ENCODE data around the gene ZNF561. TPM values are rescaled to one million over a fixed set of nuclear protein-coding genes. Genes with fewer than 3 reads are reported as not detected.
"Not testable (repeated sequence)": the region's sequence is repeated elsewhere in the genome, so short reads cannot be mapped to it uniquely, and the experiment has no call there.

Gene ZNF561
- 21.9 TPM for polyA plus RNA-seq (2013, experiment 1 of 2; ENCODE audit: insufficient read length)
- 30.6 TPM for polyA plus RNA-seq (2013, experiment 2 of 2; ENCODE audit: insufficient read length)

DNA sequence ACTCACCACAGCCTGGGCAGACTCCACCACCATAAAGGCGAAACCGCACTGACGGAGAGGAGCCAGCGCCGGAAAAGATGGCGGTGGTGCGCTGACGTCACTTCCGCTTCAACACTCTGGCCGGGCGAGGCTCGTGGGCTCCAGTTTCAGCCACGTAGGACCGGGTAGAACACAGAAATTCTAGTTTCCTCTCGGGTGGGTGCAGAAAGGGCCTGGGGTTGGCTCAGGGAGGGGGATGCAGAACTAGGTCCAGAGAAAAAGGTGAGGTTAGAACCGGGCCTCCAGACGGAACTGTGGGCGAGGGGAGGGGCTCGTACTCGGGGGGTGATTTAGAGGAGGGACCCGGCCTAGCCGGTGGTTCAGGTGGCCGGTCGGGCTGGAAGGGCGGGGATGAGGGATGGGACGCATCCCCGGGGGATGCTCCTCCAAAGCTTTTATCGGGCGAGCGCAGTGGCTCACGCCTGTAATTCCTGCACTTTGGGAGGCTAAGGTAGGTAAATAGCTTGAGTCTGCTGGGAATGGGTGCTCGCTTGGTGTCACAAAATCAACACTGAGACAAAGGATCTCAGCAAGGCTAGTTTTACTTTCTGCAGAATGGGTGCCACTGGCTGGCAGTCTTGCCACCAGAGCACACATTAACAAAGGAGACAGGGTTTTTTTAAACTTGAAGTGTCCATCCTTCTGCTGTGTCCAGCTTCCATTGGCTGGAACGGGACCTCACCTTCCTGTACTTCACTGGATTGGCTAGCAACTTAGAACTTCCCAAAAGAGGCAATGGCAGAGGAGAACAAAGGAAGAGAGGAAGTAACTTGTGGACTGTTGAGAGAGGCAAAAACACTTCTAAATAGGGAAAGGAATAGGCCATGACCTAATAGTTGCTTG lies at the start of gene ZNF561:
Gene ZNF561 (minus strand): TSS at position 77 of the 882 bp plus-strand sequence. CDS start 1,776 bp downstream, outside the sequence.
- peak; percentile 89 for DNase-seq

DNA sequence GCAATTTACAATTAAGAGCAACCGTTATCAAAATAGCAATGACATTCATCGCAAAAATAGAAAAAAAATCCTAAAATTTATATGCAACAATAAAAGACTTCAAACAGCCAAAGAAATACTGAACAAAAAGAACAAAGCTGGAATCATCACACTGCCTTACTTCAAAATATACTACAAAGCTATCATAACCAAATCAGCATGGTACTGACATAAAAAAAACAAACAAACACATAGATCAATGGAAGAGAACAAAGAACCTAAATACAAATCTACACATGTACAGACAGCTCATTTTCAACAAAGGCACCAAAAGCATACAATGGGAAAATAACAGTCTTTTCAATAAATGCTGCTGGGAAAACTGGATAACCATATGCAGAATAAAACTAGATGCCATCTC lies 47.5 kb upstream of the ZNF561 start:
- no peak for DNase-seq

DNA sequence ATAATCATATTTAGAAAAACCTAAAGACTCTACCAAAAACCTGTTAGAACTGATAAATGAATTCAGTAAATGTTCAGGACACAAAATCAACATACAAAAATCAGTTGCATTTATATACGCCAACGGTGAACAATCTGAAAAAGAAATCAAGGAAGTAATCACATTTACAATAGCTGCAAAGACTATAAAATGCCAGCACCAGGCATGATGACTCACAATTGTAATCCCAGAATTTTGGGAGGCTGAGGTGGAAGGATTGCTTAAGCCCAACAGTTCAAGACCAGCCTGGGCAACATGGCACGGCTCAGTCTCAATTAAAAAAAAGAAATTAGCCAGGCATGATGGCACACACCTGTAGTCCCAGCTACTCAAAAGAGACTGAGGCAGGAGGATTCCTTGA lies 46.9 kb upstream of the ZNF561 start:
- no peak for DNase-seq

DNA sequence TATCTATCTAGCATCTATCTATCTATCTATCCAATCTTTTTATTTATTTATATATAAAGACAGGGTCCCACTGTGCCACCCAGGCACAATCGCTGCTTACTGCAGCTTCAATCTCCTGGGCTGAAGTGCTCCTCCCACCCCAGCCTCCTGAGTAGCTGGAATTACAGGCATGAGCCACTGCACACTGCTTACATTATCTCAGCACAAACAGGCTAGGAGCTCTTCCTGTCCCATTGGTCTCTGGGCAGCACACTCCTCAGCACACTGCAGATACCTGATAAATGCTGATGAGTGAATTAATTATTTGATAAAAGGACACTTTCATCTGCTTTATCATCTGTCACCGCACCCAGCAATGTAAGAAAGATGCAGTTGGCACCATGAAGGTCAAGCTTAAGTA lies 37.7 kb upstream of the ZNF561 start:
- DNase-seq: no peak

DNA sequence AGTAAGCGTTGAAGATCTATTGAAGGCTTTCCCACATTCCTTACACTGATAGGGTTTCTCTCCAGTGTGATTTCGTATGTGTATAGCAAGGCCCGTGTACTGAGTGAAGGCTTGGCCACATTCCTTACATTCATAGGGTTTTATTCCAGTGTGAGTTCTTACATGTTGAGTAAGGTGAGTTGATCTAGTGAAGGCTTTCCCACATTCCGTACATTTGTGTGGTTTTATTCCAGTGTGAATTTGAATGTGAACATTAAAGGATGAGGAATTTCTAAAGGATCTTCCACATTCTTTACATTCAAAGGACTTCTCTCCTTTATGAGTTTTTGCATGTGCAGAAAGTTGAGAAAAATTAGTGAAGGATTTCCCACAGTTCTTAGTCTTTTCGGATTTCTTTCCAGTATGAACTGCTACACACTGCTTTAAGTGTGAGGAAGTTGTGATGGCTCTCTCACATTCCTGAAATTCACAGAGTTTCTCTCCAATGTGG lies 32.1 kb upstream of the ZNF561 start:
- DNase-seq: peak; percentile 12

DNA sequence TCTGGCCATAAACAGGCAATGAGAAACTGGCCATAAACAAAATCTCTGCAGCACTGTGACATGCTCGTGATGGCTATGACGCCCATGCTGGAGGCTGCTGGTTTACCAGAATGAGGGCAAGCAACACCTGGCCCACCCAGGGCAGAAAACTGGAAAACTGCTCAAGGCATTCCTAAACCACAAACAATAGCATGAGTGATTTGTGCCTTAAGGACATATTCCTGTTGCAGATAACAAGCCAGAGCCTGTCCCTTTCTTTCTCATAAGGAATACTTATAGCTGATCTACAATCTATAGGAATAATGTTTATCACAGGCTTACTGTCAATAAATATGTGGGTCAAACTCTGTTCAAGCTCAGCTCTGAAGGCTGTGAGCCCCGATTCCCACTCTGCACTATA lies 30.4 kb upstream of the ZNF561 start:
- not testable (repeated sequence) for DNase-seq

DNA sequence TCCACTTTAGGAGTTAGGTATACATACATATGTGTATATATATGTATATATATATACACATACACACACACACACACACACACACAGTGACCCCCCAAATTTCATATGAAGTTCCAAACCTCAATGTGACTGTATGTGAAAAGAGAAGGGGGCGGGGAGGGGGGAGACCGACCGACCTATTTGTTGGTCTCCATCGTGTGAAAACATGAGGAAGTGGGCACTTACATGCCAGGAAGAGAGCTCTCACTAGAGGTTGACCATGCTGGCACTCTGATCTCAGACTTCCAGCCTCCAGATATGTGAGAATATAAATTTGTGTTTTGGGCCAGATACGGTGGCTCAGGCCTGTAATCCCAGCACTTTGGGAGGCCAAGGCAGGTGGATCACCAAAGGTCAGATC lies 29.3 kb upstream of the ZNF561 start:
- no peak for DNase-seq

DNA sequence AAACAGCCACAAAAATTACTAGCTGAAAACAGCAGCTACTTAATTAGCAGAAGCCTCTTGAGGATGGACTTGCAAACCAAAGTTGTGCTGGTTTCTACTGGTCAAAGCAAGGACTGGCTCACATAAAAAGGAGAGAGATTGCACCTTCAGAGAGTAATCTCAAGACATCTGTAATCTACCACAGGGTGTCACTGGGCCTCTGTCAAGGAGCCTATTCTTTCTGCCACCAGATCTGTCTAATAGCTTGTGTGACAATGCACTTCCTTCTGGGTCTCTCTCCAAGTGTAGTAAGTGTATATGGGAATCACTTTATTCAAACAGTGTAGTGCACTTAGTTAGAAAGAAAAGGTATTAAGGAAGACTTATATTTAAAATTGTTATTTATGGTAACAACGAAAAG lies 24.4 kb upstream of the ZNF561 start:
- DNase-seq: no peak

DNA sequence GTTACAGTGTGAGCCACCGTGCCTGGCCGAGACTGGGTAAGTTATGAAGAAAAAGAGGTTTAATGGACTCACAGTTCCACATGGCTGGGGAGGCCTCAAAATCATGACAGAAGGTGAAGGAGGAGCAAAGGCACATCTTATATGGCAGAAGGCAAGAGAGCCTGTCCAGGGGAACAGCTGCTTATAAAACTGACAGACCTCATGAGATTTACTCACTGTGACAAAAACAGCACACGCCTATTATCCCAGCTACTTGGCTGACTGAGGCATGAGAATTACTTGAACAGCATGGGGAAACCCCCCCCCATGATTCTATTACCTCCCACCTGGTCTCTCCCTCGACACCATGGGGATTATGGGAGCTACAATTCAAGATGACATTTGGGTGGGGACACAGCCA lies 23.4 kb upstream of the ZNF561 start:
- DNase-seq: no peak

DNA sequence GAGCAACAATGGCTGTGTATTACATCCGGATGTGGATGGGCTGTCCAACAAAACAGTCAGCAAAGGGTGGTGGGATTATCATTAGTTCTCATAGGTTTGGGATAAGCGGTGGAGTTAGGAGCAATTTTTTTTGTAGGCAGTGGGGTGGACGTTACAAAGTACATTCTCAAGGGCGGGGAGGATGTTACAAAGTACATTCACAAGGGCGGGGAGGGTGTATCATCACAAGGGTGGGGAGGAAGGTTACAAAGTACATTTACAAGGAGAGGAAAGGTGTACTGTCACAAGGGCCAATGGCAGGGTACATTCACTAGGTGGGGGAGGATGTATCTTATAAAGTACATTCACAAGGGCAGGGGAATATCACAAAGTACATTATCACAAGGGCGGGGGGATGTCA lies 20.8 kb upstream of the ZNF561 start:
- DNase-seq: no peak

DNA sequence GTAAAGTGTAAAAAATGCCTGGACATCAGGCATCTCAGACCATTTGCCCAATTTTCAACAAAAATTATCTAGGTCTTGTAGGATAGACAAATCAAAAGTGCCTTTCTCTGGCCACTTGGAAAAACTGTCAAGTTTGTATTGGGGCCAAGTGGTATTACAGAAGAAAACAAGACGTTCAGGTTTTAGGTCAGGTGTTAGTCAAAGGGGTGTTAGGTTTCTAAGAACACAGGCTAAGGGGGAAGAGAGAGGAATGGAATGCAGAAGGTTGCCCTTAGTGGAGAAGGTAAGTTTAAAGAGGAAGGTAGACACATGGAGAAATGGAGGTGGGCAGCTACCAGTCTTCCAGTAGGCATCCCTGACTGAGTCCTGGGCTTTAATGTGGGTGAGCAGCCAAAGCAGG lies 19.9 kb upstream of the ZNF561 start:
- DNase-seq: no peak

DNA sequence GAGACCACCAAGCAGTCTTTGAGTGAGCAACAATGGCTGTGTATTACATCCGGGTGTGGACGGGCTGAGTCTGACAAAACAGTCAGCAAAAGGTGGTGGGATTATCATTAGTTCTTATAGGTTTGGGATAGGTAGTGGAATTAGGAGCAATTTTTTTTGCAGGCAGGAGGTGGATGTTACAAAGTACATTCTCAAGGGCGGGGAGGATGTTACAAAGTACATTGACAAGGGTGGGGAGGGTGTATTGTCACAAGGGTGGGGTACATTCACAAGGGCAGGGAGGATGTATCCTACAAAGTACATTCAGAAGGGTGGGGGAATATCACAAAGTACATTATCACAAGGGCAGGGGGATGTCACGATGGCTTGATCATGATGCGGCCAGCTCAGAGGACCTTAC lies 15.0 kb upstream of the ZNF561 start:
- no peak for DNase-seq

DNA sequence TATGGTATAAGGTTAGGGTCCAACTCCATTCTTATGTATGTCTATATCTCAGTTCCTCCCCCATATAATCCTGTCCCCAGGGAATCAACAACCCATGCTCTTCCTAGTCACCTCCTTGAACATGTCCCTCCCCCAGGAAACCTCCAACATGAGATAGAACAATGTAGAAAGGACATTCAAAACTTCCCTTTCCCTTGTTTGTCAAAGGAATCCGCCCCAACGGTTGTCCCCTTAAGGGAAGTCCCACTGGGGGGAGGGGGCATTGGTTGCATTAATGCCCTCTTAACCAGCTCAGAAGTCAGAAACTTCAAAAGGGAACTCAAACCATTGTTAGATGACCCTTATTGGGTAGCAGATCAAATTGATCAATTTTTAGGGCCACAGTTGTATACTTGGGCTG lies 6.8 kb upstream of the ZNF561 start:
- DNase-seq: no peak

DNA sequence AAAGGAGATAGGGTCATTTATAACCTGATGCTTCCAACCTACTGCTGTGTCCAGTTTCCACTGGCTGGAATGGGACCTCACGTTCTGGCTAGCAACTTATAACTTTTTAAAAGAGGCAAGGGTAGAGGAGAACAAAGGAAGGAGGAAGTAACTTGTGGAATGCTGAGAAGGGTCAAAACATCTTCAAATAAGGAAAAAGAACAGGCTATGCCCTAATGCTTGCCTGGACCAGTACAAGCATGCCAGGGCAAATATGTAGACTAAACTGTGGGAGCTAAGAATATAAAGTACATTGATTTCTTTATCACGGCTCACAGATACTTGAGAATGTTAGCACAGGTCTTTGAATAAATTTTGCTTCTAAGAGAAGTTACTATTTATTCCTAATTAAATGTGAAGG lies 1.5 kb upstream of the ZNF561 start:
- peak; percentile 42 for DNase-seq

DNA sequence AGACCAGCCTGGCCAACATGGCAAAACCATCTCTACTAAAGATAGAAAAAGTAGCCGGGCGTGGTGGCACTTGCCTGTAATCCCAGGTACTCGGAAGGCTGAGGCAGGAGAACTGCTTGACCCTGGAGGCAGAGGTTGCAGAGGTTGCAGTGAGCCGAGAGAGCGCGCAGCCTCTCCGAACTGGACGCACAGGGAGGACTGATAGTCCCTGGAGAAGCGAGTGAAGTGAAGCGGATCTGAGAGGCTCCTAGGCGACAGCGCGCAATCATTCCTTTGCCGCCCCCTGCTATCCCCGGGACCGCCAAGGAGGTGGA lies 233 bp downstream of the ZNF561 start:
- no peak for DNase-seq

DNA sequence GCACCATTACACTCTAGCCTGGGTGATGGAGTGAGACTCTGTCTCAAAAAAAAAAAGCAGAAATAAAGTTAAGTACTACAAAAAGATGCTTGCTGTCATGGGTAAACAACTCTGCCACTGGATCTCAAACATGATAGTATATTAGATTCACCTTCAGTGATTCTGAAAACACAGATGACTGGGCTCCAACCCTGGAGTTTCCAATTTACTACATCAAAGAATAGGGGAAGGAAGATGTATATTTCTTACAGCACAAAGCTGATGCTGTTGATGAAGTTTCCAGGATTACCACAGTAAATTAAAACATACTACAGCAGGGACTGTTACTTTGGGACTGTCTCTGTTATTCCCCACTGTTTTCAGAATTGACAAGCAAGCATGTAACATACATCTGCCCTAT lies 5.2 kb downstream of the ZNF561 start:
- DNase-seq: no peak

DNA sequence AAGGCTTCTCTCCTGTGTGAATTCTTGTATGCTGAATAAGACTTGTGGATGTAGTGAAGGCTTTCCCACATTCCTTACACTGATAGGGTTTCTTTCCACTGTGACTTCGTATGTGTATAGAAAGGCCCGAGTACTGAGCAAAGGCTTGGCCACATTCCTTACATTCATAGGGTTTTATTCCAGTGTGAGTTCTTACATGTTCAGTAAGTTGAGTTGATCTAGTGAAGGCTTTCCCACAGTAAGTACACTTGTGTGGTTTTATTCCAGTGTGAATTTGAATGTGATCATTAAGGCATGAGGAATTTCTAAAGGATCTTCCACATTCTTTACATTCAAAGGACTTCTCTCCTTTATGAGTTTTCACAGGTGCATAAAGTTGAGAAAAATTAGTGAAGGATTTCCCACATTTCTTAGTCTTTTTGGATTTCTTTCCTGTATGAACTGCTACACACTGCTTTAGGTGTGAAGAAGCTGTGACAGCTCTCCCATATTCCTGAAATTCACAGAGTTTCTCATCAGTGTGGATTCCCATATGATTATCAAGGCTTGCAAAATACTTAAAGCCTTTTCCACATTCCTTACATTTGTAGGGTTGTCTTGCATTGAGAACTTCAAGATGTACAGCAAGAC lies 10.4 kb downstream of the ZNF561 start:
- no peak for DNase-seq

DNA sequence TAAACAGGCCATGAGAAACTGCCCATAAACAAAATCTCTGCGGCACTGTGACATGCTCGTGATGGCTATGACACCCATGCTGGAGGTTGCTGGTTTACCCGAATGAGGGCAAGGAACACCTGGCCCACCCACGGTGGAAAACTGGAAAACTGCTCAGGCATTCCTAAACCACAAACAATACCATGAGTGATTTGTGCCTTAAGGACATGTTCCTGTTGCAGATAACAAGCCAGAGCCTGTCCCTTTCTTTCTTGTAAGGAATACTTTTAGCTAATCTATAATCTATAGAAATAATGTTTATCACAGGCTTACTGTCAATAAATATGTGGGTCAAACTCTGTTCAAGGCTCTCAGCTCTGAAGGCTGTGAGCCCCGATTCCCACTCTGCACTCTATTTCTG lies 12.1 kb downstream of the ZNF561 start:
- DNase-seq: no peak

DNA sequence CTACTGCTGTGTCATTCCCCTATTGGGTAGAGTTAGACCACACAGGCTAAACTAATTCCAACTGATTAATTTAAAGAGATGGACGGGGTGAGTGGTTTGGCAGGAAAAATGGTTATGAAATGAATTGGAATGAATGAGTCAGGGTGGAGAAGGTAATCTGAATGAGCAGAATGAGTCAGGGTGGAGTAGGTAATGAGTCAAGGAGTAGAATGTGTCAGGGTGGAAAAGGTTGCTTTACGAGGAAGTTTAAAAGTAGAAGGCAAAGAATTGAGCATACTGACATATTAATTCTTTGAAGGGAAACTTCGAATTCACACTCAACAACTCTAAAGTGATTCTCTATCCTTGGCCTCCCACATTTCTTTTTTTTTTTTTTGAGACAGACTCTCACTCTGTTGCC lies 24.0 kb downstream of the ZNF561 start:
- DNase-seq: peak; percentile 66

DNA sequence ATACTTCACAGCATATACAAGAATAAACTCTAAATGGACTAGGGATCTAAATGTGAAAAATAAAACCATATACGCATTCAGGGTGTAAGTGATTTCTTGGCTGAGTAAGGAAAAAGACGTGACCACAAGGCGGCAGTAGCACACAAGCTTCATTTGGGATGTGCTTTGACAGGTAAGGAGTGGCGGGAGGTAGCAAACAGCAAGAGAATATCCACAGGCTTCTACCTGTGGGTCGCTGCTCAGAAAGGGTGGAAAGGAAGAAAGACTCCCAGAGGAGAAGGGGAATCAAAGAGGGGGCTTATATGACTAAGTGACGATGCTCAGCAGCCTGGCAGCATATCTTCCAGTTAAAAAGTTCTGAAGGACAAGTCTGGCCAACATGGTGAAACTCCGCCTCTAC lies 34.3 kb downstream of the ZNF561 start:
- peak; percentile 63 for DNase-seq

DNA sequence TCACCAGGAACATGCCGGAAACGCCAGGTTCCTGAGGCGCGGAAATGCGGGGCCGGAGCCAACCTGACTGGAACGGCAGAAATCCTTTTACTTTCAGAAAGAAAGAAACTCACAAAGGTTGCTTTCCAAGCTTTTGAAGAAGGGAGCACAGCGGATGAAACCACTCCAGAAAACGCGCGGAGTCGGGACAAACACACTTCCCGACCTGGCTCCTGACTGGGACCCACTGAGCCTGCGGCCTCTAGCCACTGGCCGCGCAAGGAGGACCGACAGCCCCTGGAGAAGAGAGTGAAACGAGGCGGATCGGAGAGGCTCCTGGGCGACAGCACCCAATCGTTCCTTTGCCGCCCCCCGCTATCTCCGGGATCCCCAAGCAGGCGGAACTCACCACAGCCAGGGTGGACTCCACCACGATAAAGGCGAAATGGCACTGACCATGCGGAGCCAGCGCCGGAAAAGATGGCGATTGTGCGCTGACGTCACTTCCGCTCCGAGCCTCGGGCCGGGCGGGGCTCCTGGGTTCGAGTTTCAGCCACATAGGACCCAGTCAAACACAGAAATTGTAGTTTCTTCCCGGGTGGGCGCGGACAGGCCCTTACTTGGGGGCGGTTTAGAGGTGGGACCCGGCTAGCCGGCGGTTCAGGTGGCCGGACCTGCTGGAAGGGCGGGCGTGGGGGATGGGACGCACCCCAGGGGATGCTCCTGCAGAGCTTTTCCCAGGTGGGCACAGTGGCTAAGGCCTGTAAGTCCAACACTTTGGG lies 36.8 kb downstream of the ZNF561 start, which contains the start of gene ZNF121:
Gene ZNF121 (minus strand): TSS at position 432 of the 761 bp plus-strand sequence. CDS start 16,407 bp downstream, outside the sequence.
- peak; percentile 84 for DNase-seq

DNA sequence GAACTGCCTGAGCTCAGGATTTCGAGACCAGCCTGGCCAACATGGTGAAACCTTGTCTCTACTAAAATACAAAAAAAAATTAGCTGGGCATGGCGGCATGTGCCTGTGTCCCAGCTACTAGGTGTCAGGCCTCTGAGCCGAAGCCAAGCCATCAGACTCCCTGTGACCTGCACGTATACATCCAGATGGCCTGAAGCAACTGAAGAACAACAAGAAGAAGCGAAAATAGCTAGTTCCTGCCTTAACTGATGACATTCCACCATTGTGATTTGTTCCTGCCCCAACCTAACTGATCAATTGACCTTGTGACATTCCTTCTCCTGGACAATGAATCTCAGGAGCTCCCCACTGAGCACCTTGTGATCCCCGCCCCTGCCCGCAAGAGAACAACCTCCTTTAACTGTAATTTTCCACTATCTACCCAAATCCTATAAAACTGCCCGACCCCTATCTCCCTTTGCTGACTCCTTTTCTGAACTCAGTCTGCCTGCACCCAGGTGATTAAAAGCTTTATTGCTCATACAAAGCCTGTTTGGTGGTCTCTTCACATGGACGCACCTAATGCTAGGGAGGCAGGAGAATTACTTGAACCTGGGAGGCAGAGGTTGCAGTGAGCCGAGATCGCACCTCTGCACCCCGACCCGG lies 38.8 kb downstream of the ZNF561 start:
- not testable (repeated sequence) for DNase-seq

DNA sequence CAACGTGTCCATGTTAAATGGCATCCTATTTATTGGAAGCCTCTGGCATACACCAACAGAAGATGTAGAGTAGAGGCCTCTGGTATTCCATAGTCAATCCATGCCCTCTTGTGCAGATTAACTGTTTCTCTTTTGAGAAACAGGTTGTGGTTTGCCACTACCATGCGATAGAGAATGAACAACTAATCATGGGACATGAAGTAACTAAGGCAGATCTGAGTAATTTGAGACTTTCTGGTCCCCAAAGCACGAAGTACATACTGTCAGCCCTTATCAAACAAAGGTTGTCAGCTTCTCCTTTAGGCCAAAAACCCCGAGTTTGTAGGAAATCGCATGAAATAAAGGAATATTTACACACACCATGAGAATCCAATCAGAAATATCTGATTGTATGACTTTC lies 40.3 kb downstream of the ZNF561 start:
- DNase-seq: no peak
